NCI-H146 treated with DMSO at 0.1 percent for 48 hours (cell line): ENCODE results near the gene ZNF732.
"Not testable (repeated sequence)": the region's sequence is repeated elsewhere in the genome, so short reads cannot be mapped to it uniquely, and the experiment has no call there.

Experiments
- DNase-seq: peaks from one replicate; lab custom pipeline; 2025; ENCODE audit not compliant: unreplicated experiment; lab: John Stamatoyannopoulos, UW

Gene ZNF732

DNA sequence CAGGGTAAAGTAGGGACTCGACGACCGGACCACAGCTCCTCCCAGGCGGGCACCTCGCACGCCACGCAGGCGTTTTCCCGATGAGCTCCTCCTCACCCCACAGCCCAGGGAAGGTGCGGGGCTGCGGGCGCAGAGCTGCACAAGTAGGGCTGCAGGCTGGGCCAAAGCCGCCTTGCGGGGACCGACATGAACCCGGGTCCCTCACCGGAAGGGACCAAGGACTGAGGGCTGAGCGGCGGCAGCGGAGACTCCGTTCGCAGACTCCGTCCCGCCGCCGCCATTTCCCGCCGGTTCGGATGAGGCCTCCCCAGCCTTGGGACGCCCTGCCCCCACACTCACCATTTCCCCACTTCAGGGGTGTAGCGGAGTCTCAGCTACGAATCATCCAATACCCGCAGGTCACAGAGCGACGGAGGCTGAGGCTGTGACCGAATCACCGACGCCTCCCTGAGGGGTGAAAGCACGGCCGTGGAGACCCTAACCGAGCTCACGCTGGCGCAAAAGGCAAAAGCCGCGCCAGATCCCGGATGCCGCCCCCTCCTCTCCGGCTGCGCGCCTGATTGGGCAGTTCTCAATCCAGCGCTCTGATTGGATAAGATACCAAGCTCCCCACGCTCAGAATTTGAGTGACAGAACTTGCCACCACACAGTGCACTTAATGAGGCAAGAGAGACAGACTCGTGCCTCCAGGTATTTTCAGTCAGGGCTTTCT is at the start of gene ZNF732:
TSS of gene ZNF732 (minus strand) at position 506 of the 712 bp plus-strand sequence. CDS start at position 342, 164 bp downstream.
- DNase-seq: no peak

DNA sequence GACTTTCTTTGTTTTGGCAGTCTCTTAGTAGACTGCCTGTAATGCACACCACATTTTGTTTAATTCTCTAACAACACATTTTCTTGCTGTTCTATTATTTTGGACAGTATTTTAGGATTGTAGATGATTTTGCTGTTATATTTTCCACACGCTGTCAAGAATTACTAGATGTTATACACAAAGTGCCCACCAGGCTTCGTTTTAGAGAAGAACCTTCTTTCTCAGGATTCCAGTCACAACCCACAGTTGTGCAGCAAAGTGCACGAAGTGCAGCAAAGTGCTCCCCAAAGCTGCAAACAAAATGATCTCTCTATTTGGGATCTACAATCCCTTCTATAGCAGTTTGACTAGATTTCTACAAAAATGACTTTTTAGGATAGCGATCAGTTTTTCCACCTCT is 34.7 kb upstream of the ZNF732 start:
- no peak for DNase-seq

DNA sequence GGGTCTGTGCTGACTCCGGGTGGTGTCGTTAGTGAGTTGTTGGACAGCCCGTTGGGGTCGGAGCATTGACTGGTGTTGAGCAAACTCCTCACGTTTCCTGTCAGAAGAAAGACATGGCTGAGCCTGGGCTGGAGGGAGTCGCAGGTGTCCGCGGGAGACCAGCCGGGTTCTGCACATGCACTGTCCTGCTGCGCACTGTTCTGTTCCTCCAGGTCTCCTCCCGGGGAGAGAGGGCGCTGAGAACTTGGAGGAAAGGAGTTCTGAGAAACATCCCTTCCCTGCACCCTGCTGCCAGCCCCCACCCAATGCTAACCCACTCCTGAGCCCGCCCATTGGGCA is 33.5 kb upstream of the ZNF732 start:
- DNase-seq: no peak

DNA sequence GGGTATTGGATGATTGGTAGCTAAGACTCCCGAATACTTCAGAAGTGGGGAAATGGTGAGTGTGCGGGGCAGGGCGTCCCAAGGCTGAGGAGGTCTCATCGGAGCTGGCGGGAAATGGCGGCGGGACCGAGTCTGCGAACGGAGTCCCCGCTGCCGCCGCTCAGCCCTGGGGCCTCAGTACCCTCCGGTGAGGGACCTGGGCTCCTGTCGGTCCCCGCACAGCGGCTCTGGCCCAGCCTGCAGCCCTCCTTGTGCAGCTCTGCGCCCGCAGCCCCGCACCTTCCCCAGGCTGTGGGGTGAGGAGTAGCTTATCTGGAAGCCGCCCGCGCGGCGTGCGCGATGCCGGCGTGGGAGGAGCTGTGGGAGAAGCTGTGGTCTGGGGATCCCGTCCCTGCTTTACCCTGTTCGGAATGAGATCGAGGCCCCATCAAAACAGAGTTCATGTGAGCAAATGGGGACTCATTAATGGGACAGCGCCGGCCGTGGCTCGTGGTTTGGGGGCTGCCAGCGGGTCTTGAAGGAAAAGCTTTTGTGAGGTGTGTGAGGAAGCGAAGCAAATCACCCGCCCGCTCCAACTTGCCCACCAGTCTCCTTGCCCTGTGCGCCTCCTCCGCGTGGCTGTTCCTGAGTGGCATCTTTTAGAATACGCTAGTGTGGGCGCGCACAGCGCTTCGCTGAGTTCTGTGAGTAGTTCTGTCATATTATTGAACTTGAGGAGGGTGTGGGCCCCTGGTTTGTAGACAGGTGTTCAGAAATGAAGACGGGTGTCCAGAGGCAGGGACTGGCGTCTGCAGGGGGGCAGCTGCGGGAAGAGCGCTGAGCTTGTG is 32.9 kb upstream of the ZNF732 start:
- DNase-seq: peak; percentile 23

DNA sequence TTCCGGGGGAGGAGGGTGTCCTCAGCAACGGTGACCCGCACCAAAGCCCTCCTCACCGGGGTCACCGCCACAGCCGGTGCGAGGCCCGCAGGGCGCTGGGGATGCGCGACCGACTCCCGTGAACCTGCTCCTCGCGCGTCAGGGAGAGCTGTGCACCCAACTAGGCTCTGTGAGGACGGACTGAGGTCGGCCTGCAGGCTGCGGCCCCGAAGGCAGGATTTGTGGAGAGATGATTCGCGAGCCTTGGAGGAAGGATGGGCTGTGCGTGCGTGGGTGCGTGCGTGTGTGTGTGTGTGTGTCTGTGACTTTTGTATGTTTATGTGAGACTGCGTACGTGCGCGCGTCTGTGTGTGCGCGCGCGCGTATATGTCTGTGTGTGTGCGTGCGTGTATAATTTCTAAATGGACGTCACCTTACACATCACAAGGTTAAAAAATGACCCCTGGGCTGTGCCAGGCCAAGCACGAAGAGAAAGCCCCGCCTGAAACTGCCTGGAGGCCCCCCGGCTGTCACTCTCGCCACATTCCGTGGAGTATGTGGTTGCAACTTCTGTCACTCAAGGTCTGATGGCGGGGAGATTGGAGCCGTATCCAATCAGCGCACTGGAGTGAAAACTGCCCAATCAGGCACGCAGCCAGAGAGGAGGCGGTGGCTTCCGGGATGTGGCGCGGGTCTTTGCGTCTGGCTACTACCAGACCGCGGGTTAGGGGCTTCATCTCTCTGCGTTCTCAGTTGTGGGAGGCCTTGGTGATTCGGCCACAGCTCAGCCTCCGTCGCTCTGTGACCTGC is 32.1 kb upstream of the ZNF732 start, which contains the start of gene ZNF141:
TSS of gene ZNF141 (plus strand) at position 672 of the 789 bp plus-strand sequence. CDS start 170 bp downstream, outside the sequence.
- peak; percentile 96 for DNase-seq

DNA sequence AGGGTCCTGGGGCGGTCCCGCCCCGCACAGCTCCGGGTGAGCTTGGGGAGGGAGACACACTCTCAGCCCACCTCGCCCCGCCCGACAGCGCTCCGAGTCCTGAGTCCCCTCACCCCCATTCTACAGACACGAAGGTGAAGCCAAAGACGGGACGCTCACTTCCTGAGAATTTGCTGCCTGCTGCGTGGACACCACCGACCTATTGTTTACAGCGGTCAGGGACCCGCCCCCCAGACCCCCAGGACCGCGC is 31.5 kb upstream of the ZNF732 start:
- no peak for DNase-seq

DNA sequence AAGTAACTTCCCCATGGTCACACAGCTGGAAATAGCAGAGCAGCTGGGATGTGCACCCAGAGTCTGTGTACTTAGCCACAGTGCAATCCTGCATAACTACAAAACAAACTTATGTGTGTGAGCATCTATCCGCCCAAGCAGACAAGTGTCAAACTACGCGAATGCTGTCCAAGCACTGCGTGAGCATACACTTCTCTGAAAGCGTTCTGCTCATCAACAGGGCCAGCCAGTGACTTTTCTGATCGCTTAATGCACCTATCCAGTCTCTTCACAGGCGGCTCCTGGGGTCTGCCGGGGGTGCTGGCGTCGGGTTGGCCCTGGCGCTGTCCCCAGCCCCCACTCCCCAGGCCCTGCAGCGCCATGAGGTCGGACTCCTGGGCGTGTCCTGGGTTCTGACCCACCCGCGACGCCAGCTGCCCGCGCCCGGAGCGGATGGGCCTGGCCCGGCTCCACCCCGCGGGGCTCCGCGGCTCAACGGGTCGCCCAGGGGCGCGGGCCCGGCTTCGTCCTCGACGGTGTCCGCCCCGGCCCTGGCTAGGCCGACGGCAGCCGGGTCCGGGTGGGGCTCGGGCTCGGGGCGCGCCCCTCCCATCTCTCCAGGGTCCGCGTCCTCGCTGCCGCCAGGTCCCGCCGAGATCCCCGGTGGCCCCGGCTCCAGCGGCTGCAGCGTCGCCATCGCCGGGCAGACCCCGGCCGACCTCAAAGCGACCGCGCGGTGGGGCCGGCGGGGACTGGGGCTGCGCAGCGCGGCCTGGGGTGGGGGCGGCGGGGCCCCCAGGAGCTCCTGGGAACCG is 31.0 kb upstream of the ZNF732 start:
- DNase-seq: no peak

DNA sequence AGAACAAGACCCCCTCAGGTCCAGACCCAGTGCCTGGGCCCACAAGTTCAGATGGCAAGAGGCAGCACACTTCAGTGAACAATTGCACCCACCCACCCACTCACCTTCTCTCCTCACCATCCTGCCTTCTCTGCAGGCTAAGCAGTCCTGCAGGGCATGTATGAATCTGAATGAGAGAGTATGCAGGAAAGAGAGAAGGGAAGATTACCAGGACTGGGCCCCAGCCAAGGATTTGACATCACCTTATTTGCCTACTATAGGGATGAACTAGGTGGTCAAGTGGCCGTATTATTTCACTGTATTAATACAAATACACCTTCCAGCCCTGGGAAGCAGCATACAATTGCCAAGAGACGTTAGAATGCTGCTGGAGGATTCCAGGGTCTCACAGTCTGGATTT is 30.2 kb upstream of the ZNF732 start:
- no peak for DNase-seq

DNA sequence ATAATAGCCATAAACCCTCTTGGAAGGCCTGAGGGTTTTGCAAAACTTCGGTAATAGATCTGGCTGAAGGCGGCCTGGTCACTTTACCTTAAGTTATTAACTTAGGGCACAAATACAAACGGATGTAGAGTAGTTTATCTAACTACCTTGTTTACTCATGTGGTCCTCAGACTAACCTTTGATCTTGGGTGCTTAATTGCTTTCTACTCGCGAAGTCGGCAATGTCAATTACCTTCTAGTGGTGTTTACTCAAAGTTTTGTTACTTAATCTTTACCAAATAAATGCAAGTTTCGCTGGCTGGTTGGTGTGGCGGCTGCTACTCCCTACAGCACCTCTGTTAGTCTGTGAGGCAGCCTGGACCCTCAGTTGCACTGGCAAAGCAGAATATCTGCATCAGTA is 23.5 kb upstream of the ZNF732 start:
- no peak for DNase-seq

DNA sequence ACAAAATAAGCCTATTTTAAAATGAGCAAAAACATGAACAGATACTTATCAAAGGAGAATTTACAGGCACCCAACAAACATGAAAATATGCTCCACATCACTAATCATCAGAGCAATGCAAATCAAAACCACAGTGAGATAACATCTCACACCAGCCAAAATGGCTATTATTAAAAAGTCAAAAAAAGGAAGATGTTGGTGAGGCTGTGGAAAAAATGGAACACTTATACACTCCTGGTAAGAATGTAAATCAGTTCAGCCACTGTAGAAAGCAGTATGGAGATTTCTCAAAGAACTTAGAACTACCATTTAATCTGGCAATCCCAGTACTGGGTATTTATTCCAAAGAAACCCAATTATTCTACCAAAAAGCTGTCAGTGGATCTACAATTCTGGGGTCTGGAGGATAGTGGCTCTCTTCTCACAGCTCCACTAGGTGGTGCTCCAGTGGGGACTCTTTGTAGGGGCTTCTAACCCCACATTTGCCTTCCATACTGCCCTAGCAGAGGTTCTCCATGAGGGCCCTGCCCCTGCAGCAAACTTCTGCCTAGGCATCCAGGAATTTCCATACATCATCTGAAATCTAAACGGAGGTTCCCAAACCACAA is 9.1 kb upstream of the ZNF732 start:
- DNase-seq: no peak

DNA sequence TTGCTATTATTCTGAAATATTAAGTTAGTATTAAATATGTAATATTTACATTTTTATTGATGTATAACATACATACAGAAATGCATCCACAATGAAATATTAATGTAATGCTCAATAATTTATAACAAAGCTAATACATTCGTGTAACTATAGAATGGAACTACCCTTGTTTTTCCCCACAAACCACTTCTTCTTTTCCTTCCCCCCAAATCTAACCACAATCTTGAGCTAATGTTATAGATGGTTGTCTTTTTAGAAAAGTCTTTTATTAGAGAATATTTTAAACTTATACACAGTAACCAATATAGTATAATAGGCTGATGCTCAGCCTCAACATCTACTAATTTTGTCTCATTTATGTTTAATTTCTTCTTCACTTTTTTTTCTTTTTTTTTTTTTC is 4.5 kb upstream of the ZNF732 start:
- no peak for DNase-seq

DNA sequence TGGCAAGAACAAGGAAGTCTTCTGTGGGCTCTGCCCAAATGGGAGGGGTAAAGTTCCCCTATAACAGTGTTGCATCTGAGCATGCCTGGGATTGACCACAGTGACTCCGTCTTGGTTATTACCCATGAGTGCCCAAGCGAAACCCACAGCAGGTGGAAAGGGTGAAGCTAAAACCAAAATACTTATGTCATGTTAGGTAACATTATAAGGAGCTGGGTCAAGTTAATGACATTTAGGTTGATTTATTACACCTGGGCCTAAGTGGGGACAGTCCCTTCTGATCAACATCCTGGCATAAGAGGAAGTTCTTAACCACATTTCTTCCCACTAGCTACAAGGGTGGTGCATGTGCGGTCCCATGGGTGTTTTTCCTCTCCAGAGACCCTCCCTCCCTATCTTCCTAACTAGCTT is 1.3 kb upstream of the ZNF732 start:
- DNase-seq: no peak

DNA sequence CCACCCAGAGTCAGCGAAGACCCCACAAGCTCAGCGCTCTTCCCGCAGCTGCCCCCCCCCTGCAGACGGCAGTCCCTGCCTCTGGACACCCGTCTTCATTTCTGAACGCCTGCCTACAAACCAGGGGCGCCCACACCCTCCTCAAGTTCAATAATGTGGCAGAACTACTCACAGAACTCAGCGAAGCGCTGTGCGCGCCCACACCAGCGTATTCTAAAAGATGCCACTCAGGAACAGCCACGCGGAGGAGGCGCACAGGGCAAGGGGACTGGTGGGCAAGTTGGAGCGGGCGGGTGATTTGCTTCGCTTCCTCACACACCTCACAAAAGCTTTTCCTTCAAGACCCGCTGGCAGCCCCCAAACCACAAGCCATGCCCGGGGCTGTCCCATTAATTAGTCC is 758 bp downstream of the ZNF732 start:
- not testable (repeated sequence) for DNase-seq

DNA sequence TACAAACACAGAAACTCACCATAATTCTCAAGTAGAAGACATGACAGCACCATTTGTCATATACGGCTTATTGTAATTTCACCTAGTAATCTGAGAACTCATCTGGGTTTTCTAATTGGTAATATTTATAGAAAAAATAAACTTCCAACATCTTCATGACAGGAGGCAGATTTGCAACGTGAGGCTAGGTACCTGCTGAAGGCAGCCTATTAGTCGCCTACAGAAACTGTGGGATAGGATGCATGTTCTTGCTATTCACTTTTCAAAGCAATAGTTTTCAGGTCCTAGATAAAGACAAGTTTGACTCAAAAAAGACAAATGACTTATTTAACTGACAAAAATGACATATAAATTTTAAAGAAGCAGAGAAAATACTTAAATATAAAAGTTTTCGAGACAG is 2.9 kb downstream of the ZNF732 start:
- no peak for DNase-seq

DNA sequence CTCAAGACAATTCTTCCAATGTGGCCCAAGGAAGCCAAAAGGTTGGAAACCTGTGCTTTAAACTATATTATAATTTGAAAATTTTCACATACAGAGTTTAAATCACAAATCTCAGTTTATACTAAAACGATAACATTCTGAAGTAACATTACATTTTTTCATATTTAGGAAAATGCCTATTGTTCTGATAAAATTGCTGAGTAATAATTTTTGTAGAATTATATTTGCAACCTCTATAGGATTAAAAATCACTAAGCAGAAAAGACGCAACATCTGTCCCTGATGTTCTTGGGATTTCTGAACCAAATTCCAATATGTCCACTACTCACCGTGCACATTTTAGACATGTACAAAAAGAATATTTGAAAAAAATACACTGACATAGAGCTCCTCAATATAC is 10.5 kb downstream of the ZNF732 start:
- DNase-seq: no peak

DNA sequence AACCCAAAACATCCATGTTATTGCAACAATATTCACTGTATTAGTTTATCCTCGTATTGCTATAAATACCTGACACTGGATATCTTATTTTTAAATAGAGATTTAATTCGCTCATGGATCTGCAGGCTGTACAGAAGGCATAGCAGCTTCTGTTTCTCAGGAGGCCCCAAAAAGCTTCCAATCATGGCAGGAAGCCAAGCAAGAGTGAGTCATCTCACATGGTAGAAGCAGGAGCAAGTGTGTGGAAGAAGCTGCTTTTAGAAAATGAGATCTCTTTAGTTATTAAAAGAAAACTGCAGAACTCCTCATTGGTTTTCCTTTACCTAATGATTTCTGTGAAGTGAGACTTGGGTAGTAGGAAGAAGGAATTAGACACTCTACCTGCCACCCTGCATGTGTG is 16.4 kb downstream of the ZNF732 start:
- DNase-seq: no peak

DNA sequence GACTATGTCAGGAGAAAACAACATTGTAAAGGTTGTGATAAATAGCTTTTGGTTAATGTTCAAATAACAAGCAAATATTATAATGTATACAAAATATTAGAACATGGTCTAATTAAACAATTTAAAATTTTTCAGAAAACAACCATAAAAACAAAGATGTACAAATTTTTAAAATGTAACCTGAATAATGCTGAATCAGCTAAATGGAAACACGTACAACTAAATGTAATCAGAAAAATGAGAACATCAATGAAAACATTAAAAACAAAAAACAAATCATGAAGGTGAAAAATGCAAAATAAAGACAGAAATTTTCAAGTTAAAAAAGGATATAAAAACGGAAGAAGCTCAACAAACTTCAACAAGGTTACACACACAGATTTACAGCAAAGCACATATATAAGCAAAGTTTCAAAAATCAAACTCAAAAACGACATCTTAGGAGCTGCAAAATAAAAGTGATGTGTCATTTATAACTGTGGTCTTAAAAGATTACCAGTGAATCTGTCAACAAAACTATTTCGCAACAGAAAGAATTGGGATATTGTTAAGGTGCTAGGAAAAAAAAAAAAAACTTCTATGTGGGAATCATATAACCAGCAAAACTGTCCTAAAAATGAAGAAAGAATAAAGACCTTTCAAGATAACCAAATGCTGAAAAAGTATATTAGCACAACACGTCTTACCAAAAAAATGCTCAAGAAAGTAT is 31.8 kb downstream of the ZNF732 start:
- DNase-seq: no peak

DNA sequence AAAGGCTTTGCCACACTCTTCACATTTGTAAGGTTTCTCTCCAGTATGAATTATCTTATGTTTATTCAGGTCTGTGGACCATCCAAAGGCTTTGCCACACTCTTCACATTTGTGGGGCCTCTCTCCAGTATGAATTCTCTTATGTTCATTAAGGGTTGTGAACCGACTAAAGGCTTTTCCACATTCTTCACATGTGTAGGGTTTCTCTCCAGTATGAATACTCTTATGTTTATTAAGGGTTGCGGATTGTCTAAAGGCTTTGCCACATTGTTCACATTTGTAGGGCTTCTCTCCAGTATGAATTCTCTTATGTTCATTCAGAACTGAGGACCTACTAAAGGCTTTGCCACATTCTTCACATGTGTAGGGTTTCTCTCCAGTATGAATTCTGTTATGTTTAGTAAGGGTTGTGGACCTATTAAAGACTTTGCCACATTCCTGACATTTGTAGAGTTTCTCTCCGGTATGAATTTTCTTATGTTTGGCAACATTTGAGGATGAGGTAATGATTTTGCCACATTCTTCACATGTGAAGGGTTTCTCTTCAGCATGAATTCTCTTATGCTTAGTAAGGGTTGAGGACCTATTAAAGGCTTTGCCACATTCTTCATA is 33.7 kb downstream of the ZNF732 start:
- DNase-seq: no peak

DNA sequence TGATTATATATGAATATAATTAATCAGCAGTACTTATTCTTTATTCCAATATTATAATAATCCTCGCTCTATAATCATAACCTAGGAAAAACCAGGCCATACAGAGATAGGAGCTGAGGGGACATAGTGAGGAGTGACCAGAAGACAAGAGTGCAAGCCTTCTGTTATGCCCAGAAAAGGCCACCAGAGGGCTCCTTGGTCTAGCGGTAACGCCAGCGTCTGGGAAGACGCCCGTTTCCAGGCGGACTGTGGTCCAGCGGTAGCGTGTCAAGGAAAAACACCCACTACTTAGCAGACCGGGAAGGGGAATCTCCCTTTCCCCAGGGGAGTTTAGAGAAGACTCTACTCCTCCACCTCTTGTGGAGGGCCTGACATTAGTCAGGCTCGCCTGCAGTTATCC is 46.0 kb downstream of the ZNF732 start:
- not testable (repeated sequence) for DNase-seq

DNA sequence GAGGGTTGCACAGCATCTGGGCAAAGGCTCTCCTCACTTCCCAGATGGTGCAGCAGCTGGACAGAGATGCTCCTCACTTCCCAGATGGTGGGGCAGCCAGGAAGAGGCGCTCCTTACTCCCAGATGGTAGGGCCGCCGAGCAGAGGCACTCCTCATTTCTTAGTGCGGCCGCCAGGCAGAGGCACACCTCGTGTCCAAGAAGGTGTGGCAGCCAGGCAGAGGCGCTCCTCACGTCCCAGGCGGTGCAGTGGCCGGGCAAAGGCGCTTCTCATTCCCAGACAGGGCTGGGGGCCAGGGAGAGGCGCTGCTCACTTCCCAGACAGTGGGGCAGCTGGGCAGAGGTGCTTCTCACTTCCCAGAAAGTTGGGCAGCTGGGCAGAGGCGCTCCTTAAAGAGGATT is 48.8 kb downstream of the ZNF732 start:
- no peak for DNase-seq
